Esophagus muscularis mucosa (tissue), 4 donors: ENCODE results near the gene KCNMB2. TPM values are rescaled to one million over a fixed set of nuclear protein-coding genes. Genes with fewer than 3 reads are reported as not detected.

Experiments used
- DNase-seq: peaks from one replicate; pipeline ENCODE4 v3.0.0-alpha.2; 2017; ENCODE audit errors: extremely low spot score
- H3K27ac ChIP-seq, 4 donors: fragments of 200-600 bp; sonication (generic); replicated peaks in 1 of 4; 1 replicate in 3 of 4; 2 replicates in 1 of 4; pipeline ENCODE4 v1.5.1; 2016 to 2019; ENCODE audit warnings: mild to moderate bottlenecking in 1 of 4
- H3K27me3 ChIP-seq, 4 donors: fragments of 200-600 bp; sonication (generic); one replicate each; pipeline versions ENCODE4 v1.5.1 to v1.6.0; 2016 to 2019
- H3K36me3 ChIP-seq, 4 donors: fragments of 200-600 bp; sonication (generic); one replicate each; pipeline ENCODE4 v1.5.1; 2016 to 2019
- H3K4me1 ChIP-seq, 4 donors: fragments of 200-600 bp; sonication (generic); one replicate each; pipeline ENCODE4 v1.5.1; 2016 to 2019
- H3K4me3 ChIP-seq, 4 donors: fragments of 200-600 bp; sonication (generic); 1 replicate in 2 of 4; 2 replicates in 2 of 4; pipeline ENCODE4 v1.5.1; 2016 to 2019; ENCODE audit warnings: mild to moderate bottlenecking in 4 of 4, moderate library complexity in 1 of 4
- H3K9me3 ChIP-seq, 4 donors: fragments of 200-600 bp; sonication (generic); 1 replicate in 3 of 4; 2 replicates in 1 of 4; pipeline ENCODE4 v1.5.1; 2016 to 2019
- CTCF ChIP-seq, 3 experiments: fragments of 200-600 bp in 2 of 3; fragments of 450-650 bp in 1 of 3; sonication (generic) in 2 of 3; IDR thresholded peaks; one replicate each; pipeline ENCODE4 v1.5.1; 2017 to 2019; ENCODE audit warnings: antibody characterized with exemption in 3 of 3, mild to moderate bottlenecking in 2 of 3, moderate library complexity in 1 of 3
- EP300 ChIP-seq: sonication (generic); formaldehyde crosslinking; IDR thresholded peaks from one replicate; pipeline ENCODE4 v1.6.1; 2017; ENCODE audit warnings: antibody characterized with exemption
- POLR2A ChIP-seq: fragments of 450-650 bp; IDR thresholded peaks from one replicate; pipeline ENCODE4 v1.6.1; 2017; ENCODE audit warnings: antibody characterized with exemption, moderate library complexity, mild to moderate bottlenecking, low read depth
- POLR2AphosphoS5 ChIP-seq, 2 donors: sonication (generic); formaldehyde crosslinking; IDR thresholded peaks; one replicate each; pipeline ENCODE4 v1.6.1; 2017; ENCODE audit warnings: antibody characterized with exemption in 2 of 2
- WGBS: methylation state at CpG from one replicate; pipeline ENCODE4 v1.1.5; 2018; 5-methylcytosine and 5-hydroxymethylcytosine counted together
- intact Hi-C: fragments of 100-400 bp; cut with DNase I; formaldehyde crosslinking; loops from one replicate; pipeline ENCODE4 v1.15.1; 2023
- total RNA-seq, 4 donors: library from RNA; depleted of rRNA; stranded (reverse); fragments of >200 nt; gene quantifications; one replicate each; pipeline versions ENCODE4 v1.1.0 to v1.2.1, GENCODE V29; 2016

The KCNMB2 gene
- total RNA-seq, 4 donors from 2014 or later = 0.17 to 0.40 TPM; not detected in 2

DNA sequence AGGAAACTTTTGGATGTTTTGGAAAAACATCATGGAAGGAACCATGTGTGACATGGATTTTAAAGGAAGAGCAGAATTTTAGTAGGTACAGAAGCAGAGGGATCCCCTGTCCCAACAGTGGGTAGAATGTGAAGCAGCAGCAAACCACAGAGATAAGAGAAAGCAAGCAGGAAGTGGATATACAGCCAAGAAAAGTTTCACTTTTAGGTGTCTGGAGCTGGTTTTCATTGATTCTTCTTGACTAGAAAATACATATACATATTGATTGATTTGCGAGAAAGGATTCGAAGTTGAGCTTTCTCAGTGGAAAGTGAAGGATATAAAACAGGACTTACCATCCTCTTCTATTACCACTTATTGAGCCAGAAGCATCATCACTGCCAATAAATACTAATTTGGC lies 133.5 kb downstream of the KCNMB2 start:
- H3K4me1 ChIP-seq = peaks cover 19 to 26% (median 23%) of the 10 kb centered on the region in 4 donors
- H3K27ac ChIP-seq = no peak overlapping the region
- TF ChIP-seq EP300 (no peak), POLR2AphosphoS5 (IDR thresholded peaks at IDR 0.05) (no peak), CTCF (IDR thresholded peaks at IDR 0.05) (no peak)
- no peaks in the 10 kb centered on the region for H3K36me3 ChIP-seq
- H3K27me3 ChIP-seq = no peaks in the 10 kb centered on the region
- intact Hi-C loops = no loop called here
- H3K9me3 ChIP-seq = no peaks in the 10 kb centered on the region
- 90% methylated on average over 2 of the region's 2 CpGs for WGBS
- H3K4me3 ChIP-seq = no peak overlapping the region
- DNase-seq = no peak

DNA sequence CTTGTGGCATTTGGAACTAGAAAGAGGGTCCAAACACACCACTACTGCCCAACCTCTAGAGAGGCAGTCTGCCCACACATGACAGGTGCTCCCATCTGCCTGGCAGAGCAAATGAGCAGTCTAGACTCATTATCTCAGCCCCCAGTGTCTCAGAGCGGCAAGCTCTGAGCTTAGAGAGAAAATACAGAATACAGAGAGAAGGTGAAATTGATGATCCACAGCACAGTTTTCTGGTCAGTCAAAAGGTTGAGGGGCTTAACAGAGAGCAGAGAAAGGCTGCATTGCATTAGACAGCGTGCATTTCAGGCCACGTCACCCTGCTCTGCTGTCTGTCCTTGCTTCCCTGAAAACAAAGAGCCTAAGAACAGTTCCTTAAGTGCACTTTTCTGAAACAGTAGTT lies 135.1 kb downstream of the KCNMB2 start:
- TF ChIP-seq EP300 (no peak), POLR2AphosphoS5 (IDR thresholded peaks at IDR 0.05) (no peak), CTCF (IDR thresholded peaks at IDR 0.05) (no peak), POLR2A (no peak)
- no peaks in the 10 kb centered on the region for H3K27me3 ChIP-seq

DNA sequence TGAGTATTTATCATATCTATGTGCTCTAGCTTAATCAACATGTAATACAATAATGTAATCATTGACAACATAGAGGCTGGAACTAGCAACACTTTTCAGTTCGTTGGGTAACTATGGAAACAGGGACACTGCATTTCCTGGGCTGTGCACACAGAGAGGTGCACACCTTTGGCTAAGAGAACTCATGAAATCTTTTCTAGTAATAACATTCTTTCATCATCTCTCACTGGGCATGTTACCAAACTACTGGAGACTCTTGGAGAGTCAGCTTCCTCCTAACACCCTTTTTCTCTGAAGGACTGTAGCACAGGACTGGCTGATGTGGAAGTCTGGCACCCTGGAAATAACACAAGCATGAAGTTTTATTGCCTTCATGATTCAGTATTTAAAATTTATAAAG lies 135.6 kb downstream of the KCNMB2 start:
- peak overlapping the region in 2 of 4 donors; percentile 8 to 24 for H3K27ac ChIP-seq
- WGBS = 6% methylated on average over 1 of the region's 1 CpG
- DNase-seq = no peak
- no peaks in the 10 kb centered on the region for H3K27me3 ChIP-seq
- no peak overlapping the region for H3K4me3 ChIP-seq
- intact Hi-C loops = no loop called here
- no peak for TF ChIP-seq CTCF (IDR thresholded peaks at IDR 0.05)
- no peak for TF ChIP-seq POLR2A
- H3K4me1 ChIP-seq = peaks cover 19 to 26% (median 23%) of the 10 kb centered on the region in 4 donors
- H3K36me3 ChIP-seq = no peaks in the 10 kb centered on the region
- no peaks in the 10 kb centered on the region for H3K9me3 ChIP-seq

More for the DNA sequence above, 135.1 kb downstream of the KCNMB2 start:
- H3K4me3 ChIP-seq = no peak overlapping the region
- intact Hi-C loops = no loop called here
- 27% methylated on average over 3 of the region's 3 CpGs for WGBS
- H3K9me3 ChIP-seq = no peaks in the 10 kb centered on the region
- H3K36me3 ChIP-seq = no peaks in the 10 kb centered on the region
- H3K27ac ChIP-seq = peak overlapping the region in 3 of 4 donors; percentile 8 to 42 (median 24)
- no peak for DNase-seq
- peaks cover 19 to 26% (median 23%) of the 10 kb centered on the region in 4 donors for H3K4me1 ChIP-seq

- Histone ChIP-seq H3K9me3 (no peaks in the 10 kb centered on the region), H3K4me3 (no peak overlapping the region), H3K27ac (peak overlapping the region in 1 of 4 donors; percentile 8), H3K27me3 (no peaks in the 10 kb centered on the region), H3K36me3 (no peaks in the 10 kb centered on the region), H3K4me1 (peaks cover 19 to 26% (median 23%) of the 10 kb centered on the region in 4 donors)
- WGBS = 94% methylated on average over 3 of the region's 3 CpGs
- no peak for TF ChIP-seq POLR2A
- TF ChIP-seq POLR2AphosphoS5 (IDR thresholded peaks at IDR 0.05) = no peak
- no peak for TF ChIP-seq EP300
- TF ChIP-seq CTCF (IDR thresholded peaks at IDR 0.05) = no peak
- intact Hi-C loops = no loop called here
- DNase-seq = no peak
Observed at GRCh38 chr3:178672275-178672674, 136.0 kb downstream of the KCNMB2 start.

DNA sequence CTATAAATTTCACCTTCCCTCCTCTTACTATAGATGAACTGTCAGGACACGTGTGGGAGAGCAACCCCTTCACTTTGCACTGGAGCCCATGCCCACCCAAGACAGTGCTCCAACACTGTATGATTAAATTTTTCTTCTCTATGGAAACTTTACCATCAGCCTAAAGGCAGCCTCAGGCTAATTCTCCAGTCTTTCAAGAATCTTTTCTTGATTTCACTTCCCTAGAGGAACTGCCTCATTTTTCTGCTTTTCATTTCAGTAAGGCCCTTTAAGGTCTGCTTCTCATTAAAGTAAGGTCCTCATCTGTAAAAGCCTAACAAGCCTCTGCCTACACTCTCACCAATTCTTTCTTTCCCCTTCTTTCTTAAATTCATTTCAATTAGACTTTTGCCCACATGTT lies 137.3 kb downstream of the KCNMB2 start:
- Histone ChIP-seq H3K27me3 (no peaks in the 10 kb centered on the region), H3K36me3 (no peaks in the 10 kb centered on the region), H3K9me3 (no peaks in the 10 kb centered on the region), H3K4me3 (no peak overlapping the region), H3K4me1 (peaks cover 19 to 25% (median 21%) of the 10 kb centered on the region in 4 donors), H3K27ac (no peak overlapping the region)
- TF ChIP-seq EP300 (no peak), POLR2AphosphoS5 (IDR thresholded peaks at IDR 0.05) (no peak), CTCF (IDR thresholded peaks at IDR 0.05) (no peak), POLR2A (no peak)
- 88% methylated on average over 1 of the region's 1 CpG for WGBS
- intact Hi-C loops = no loop called here
- no peak for DNase-seq
